G401.6 (cell line): ENCODE results near the gene STK4.
"Not testable (repeated sequence)": the region's sequence is repeated elsewhere in the genome, so short reads cannot be mapped to it uniquely, and the experiment has no call there.

Source experiments
- FAIRE-seq: peaks from 2 replicates; lab custom pipeline; 2012; peaks lifted over from hg19 to GRCh38; lab: Jason Lieb, UNC

STK4 gene

GRCh38 chr20:44988631-44989171 lies 22.4 kb downstream of the STK4 start:
- no peak for FAIRE-seq

- no peak for FAIRE-seq
Observed at GRCh38 chr20:44990425-44990824, 24.1 kb downstream of the STK4 start.

GRCh38 chr20:44990957-44991356 lies 24.6 kb downstream of the STK4 start:
- no peak for FAIRE-seq

- FAIRE-seq = no peak
Observed at GRCh38 chr20:44993343-44993742, 27.0 kb downstream of the STK4 start.

- FAIRE-seq = no peak
Observed at GRCh38 chr20:44997171-44997570, 30.9 kb downstream of the STK4 start.

- no peak for FAIRE-seq
Observed at GRCh38 chr20:44997668-44998067, 31.4 kb downstream of the STK4 start.

- no peak for FAIRE-seq
Observed at GRCh38 chr20:45008521-45009049, 42.3 kb downstream of the STK4 start.

GRCh38 chr20:45010399-45010828 lies 44.1 kb downstream of the STK4 start:
- FAIRE-seq = no peak

GRCh38 chr20:45011108-45011526 lies 44.8 kb downstream of the STK4 start:
- FAIRE-seq = peak; percentile 94

- peak; percentile 96 for FAIRE-seq
Observed at GRCh38 chr20:45012682-45013302, 46.5 kb downstream of the STK4 start.

- not testable (repeated sequence) for FAIRE-seq
Observed at GRCh38 chr20:45014131-45014530, 47.8 kb downstream of the STK4 start.

- no peak for FAIRE-seq
Observed at GRCh38 chr20:45014671-45015415, 48.5 kb downstream of the STK4 start.

- FAIRE-seq = no peak
Observed at GRCh38 chr20:45016089-45016671, 49.9 kb downstream of the STK4 start.

- no peak for FAIRE-seq
Observed at GRCh38 chr20:45017281-45017680, 51.0 kb downstream of the STK4 start.

GRCh38 chr20:45017857-45018256 lies 51.5 kb downstream of the STK4 start:
- FAIRE-seq = no peak

GRCh38 chr20:45019027-45019761 lies 52.9 kb downstream of the STK4 start:
- FAIRE-seq = no peak

- no peak for FAIRE-seq
Observed at GRCh38 chr20:45019762-45020123, 53.4 kb downstream of the STK4 start.

GRCh38 chr20:45020236-45020886 lies 54.0 kb downstream of the STK4 start:
- no peak for FAIRE-seq

- FAIRE-seq = no peak
Observed at GRCh38 chr20:45021631-45022030, 55.3 kb downstream of the STK4 start.

GRCh38 chr20:45023140-45023539 lies 56.8 kb downstream of the STK4 start:
- FAIRE-seq = not testable (repeated sequence)

- FAIRE-seq = no peak
Observed at GRCh38 chr20:45028424-45029136, 62.3 kb downstream of the STK4 start.
